ENCODE measurements around the gene SBSN. TPM values are rescaled to one million over a fixed set of nuclear protein-coding genes. Genes with fewer than 3 reads are reported as not detected.

Gene SBSN
- total RNA-seq, 4 donors from 2014 or later, result 1.0 to 13.4 (median 1.2) TPM; not detected in 1

DNA sequence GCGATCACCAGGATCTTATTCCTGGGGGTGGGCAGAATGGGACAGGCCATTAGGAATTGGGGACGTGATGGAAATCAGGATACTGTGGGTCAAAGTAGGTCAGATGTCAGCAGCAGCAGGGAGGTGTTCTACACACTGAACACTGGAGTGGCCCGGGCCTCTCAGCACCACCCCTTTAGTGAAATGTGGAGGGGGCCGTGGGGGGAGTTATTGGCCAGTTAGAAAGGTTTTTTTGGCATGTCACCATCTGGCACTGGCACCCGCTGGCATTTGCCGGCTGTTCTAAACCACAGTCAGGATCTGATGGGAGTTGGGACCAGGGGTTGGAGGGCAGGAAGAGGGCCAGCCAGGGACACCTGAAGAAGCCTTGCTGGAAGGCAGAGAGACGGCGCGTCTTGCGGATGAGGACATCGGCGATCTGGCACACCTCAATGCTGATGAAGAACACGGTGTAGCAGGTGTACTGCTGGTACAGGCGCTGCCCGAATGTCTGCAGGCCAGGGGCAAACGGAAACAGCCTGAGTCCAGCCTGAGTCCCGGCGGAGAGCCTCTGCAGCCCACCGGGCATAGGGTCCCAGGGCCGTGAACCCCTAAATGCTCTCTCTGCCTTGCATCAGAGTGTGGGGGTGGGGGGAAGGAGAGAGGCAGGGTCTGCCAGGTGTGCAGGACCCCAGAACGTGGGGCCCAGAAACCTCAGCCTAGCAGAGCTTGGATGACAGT is 23.1 kb upstream of the SBSN start:
- WGBS, 2 donors (ENCODE audit: low coverage in 1 of 2), result 50 to 80% methylated on average over 2 to 3 of the region's 21 CpGs
- H3K4me3 ChIP-seq, result no peak overlapping the region
- H3K4me1 ChIP-seq, result peaks cover 0 to 27% (median 5%) of the 10 kb centered on the region in 3 donors
- no peaks in the 10 kb centered on the region for H3K27me3 ChIP-seq
- H3K9me3 ChIP-seq, result no peaks in the 10 kb centered on the region
- no peak for ATAC-seq
- H3K36me3 ChIP-seq, result peaks cover 0 to 15% of the 10 kb centered on the region in 2 donors
- TF ChIP-seq EP300 (IDR thresholded peaks at IDR 0.05) (no peak), POLR2A (IDR thresholded peaks at IDR 0.05) (no peak), POLR2AphosphoS5 (IDR thresholded peaks at IDR 0.05) (no peak)
- TF ChIP-seq, protein P1, sequence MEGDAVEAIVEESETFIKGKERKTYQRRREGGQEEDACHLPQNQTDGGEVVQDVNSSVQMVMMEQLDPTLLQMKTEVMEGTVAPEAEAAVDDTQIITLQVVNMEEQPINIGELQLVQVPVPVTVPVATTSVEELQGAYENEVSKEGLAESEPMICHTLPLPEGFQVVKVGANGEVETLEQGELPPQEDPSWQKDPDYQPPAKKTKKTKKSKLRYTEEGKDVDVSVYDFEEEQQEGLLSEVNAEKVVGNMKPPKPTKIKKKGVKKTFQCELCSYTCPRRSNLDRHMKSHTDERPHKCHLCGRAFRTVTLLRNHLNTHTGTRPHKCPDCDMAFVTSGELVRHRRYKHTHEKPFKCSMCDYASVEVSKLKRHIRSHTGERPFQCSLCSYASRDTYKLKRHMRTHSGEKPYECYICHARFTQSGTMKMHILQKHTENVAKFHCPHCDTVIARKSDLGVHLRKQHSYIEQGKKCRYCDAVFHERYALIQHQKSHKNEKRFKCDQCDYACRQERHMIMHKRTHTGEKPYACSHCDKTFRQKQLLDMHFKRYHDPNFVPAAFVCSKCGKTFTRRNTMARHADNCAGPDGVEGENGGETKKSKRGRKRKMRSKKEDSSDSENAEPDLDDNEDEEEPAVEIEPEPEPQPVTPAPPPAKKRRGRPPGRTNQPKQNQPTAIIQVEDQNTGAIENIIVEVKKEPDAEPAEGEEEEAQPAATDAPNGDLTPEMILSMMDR (IDR thresholded peaks at IDR 0.05), result no peak
- H3K27ac ChIP-seq, result no peak overlapping the region

DNA sequence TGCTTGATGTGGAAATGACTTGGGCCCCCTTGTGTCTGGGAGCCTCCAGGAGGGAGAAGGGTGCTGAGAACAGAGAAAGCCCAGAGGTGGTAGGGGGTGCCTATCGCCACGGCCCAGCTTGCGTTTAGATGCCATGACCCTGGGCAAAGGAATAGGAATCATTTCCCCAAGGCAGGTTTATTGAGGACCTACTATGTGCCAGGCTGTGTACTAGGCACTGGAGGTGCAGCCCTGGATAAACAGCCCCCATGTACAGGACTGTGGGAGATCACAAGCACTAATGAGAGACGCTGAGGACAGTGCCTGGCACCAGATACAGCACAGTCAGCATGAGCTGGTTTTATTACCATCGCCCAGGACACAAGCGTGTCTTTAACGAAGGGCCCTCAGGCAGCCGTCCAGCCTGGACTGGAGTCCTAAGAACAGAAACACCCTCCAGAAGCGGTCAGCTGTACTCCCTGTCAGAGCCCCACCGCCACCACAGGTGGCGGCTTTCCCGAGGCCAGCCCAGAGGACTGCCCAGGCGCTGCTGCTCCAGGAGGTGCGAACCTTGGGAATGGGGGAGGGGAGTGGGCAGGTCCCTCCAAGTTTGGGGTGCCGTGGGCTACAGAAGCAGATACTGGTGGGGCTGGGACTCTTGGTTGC is 21.9 kb upstream of the SBSN start:
- TF ChIP-seq EP300 (IDR thresholded peaks at IDR 0.05) (no peak), POLR2A (IDR thresholded peaks at IDR 0.05) (no peak), POLR2AphosphoS5 (IDR thresholded peaks at IDR 0.05) (no peak)
- TF ChIP-seq, protein P1 (IDR thresholded peaks at IDR 0.05), result no peak
- Histone ChIP-seq H3K27ac (no peak overlapping the region), H3K9me3 (no peaks in the 10 kb centered on the region), H3K4me3 (no peak overlapping the region), H3K27me3 (no peaks in the 10 kb centered on the region), H3K4me1 (peaks cover 0 to 35% (median 8%) of the 10 kb centered on the region in 3 donors), H3K36me3 (peaks cover 0 to 15% of the 10 kb centered on the region in 2 donors)
- no peak for ATAC-seq
- WGBS, 2 donors (ENCODE audit: low coverage in 1 of 2), result 84% methylated on average over 7 of the region's 15 CpGs; no CpG with 5 or more reads in 1 of the 2 donors

DNA sequence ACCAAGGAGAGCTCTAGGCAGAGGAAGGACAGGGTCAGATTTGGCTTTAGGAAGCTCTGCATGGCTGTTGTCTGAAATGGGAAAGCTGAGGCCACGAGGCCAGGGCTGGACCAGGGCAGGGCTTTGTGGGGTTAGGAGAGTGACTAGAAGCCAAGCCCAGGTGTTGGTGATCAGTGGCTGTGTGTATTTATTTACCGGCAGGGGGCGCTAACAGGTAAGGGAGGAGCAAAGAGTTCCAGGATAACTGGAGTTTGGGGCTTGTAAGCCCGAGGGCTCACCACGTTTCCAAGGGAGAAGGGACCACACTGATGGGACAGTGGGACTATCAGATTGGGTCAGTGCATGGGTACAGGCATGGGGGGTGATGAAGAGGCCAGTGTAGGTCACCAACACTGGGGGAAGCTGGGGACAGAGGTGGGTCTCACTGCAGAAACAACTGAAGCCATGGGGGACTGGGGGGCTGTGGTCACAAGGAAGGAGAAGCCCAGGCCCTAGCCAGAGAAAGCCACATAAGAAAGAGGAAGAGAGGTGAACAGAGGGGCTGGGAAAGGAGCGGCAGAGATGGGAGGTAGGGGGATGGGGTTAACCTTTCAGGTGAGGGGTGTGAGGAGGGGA is 21.2 kb upstream of the SBSN start:
- WGBS, 2 donors (ENCODE audit: low coverage in 1 of 2), result 21 to 23% methylated on average over 5 to 6 of the region's 6 CpGs
- Histone ChIP-seq H3K9me3 (no peaks in the 10 kb centered on the region), H3K36me3 (peaks cover 0 to 15% of the 10 kb centered on the region in 2 donors), H3K4me1 (peaks cover 0 to 42% (median 13%) of the 10 kb centered on the region in 3 donors), H3K27ac (no peak overlapping the region), H3K27me3 (no peaks in the 10 kb centered on the region), H3K4me3 (no peak overlapping the region)
- ATAC-seq, result peak; percentile 12
- TF ChIP-seq, protein P1 (IDR thresholded peaks at IDR 0.05), result peak in 3 of 4 experiments; percentile 61 to 81 (median 75)
- TF ChIP-seq EP300 (IDR thresholded peaks at IDR 0.05), result no peak

DNA sequence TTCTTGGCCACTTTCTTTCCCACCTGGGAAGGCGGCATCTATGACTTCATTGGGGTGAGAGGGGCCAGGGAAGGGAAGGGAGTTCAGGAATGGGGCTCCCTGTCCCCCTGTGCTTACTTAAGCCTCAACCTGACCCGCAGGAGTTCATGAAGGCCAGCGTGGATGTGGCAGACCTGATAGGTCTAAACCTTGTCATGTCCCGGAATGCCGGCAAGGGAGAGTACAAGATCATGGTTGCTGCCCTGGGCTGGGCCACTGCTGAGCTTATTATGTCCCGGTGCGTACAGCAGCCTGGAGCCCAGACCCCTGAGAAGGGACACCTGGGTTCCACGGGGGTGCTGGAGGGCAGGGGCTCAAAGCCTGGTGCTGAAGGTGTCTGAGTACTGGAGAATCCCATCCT is 18.4 kb upstream of the SBSN start:
- Histone ChIP-seq H3K4me1 (peaks cover 0 to 44% (median 15%) of the 10 kb centered on the region in 3 donors), H3K27me3 (no peaks in the 10 kb centered on the region), H3K4me3 (peak overlapping the region in 1 of 2 donors; percentile 82), H3K27ac (no peak overlapping the region), H3K36me3 (peaks cover 0 to 23% of the 10 kb centered on the region in 2 donors), H3K9me3 (no peaks in the 10 kb centered on the region)
- WGBS, 2 donors (ENCODE audit: low coverage in 1 of 2), result 82% methylated on average over 1 of the region's 8 CpGs; no CpG with 5 or more reads in 1 of the 2 donors
- ATAC-seq, result no peak
- TF ChIP-seq POLR2A (IDR thresholded peaks at IDR 0.05), result no peak
- no peak for TF ChIP-seq POLR2AphosphoS5 (IDR thresholded peaks at IDR 0.05)
- TF ChIP-seq, protein P1 (IDR thresholded peaks at IDR 0.05), result no peak
- TF ChIP-seq EP300 (IDR thresholded peaks at IDR 0.05), result no peak

Measured in gastroesophageal sphincter (tissue), 4 donors.